Liver (tissue), 9 donors: Measurements from ENCODE around the gene CRYGA. TPM values are rescaled to one million over a fixed set of nuclear protein-coding genes. Genes with fewer than 3 reads are reported as not detected.

ENCODE experiments used
- DNase-seq: peaks from one replicate; pipeline ENCODE4 v3.0.0-alpha.2; 2017; ENCODE audit warnings: low spot score
- H3K27ac ChIP-seq, 2 donors: one replicate each; pipeline ENCODE4 v1.7.0; 2013; ENCODE audit warnings: inconsistent platforms in 2 of 2, low read length in 2 of 2, control low read depth in 1 of 2, low read depth in 1 of 2, mild to moderate bottlenecking in 1 of 2
- H3K27me3 ChIP-seq, 4 donors: one replicate each; pipeline versions ENCODE4 v1.6.1 to v1.7.0; 2013; ENCODE audit warnings: low read length in 3 of 4, inconsistent platforms in 1 of 4, mild to moderate bottlenecking in 1 of 4, moderate library complexity in 1 of 4; ENCODE audit not compliant: control insufficient read depth in 4 of 4, insufficient read depth in 4 of 4
- H3K36me3 ChIP-seq, 4 donors: one replicate each; pipeline versions ENCODE4 v1.6.1 to v1.7.0; 2013; ENCODE audit warnings: low read length in 3 of 4, mild to moderate bottlenecking in 3 of 4, low read depth in 1 of 4, moderate library complexity in 1 of 4; ENCODE audit not compliant: control insufficient read depth in 4 of 4, insufficient read depth in 3 of 4
- H3K4me1 ChIP-seq, 4 donors: one replicate each; pipeline versions ENCODE4 v1.6.1 to v1.7.0; 2013; ENCODE audit warnings: low read length in 3 of 4, mild to moderate bottlenecking in 3 of 4, moderate library complexity in 1 of 4; ENCODE audit not compliant: control insufficient read depth in 4 of 4, insufficient read depth in 4 of 4
- H3K4me3 ChIP-seq, 3 donors: one replicate each; pipeline versions ENCODE4 v1.6.1 to v1.7.0; 2013; ENCODE audit warnings: low read length in 3 of 3, control low read depth in 1 of 3, low read depth in 1 of 3, mild to moderate bottlenecking in 1 of 3
- H3K9ac ChIP-seq, 2 donors: one replicate each; pipeline ENCODE4 v1.7.0; 2013; ENCODE audit warnings: low read length in 2 of 2, mild to moderate bottlenecking in 2 of 2, moderate library complexity in 2 of 2, control low read depth in 1 of 2, low read depth in 1 of 2
- H3K9me3 ChIP-seq, 4 donors: one replicate each; pipeline versions ENCODE4 v1.6.1 to v1.7.0; 2013; ENCODE audit warnings: low read length in 3 of 4; ENCODE audit not compliant: control insufficient read depth in 4 of 4
- ATF3 ChIP-seq: IDR thresholded peaks from 2 replicates; pipeline ENCODE4 v1.6.1; 2016; ENCODE audit warnings: antibody characterized with exemption
- CTCF ChIP-seq: fragments of 150-350 bp; IDR thresholded peaks from 2 replicates; pipeline ENCODE4 v1.5.1; 2017; ENCODE audit warnings: improper control_type of control experiment, low read depth, low read length; ENCODE audit not compliant: missing input control
- EGR1 ChIP-seq, 2 donors: IDR thresholded peaks; 2 replicates each; pipeline ENCODE4 v1.6.1; 2016 to 2018; ENCODE audit warnings: antibody characterized with exemption in 2 of 2, low read depth in 2 of 2
- FOXA2 ChIP-seq: IDR thresholded peaks from 2 replicates; pipeline ENCODE4 v1.6.1; 2016; ENCODE audit warnings: antibody characterized with exemption
- HNF4A ChIP-seq, 2 donors: conservative IDR thresholded peaks; 2 replicates each; pipeline ENCODE4 v1.6.1; 2016; ENCODE audit warnings: antibody characterized with exemption in 2 of 2, mild to moderate bottlenecking in 2 of 2
- JUND ChIP-seq, 2 donors: IDR thresholded peaks; 2 replicates each; pipeline ENCODE4 v1.6.1; 2016; ENCODE audit warnings: antibody characterized with exemption in 2 of 2
- NR2F2 ChIP-seq: IDR thresholded peaks from 2 replicates; pipeline ENCODE4 v1.6.1; 2016; ENCODE audit warnings: antibody characterized with exemption
- RXRA ChIP-seq, 2 donors: IDR thresholded peaks; 2 replicates each; pipeline ENCODE4 v1.6.1; 2017 to 2018; ENCODE audit warnings: antibody characterized with exemption in 2 of 2, mild to moderate bottlenecking in 1 of 2
- SP1 ChIP-seq: IDR thresholded peaks from 2 replicates; pipeline ENCODE4 v1.6.1; 2018; ENCODE audit warnings: antibody characterized with exemption, mild to moderate bottlenecking
- TAF1 ChIP-seq: conservative IDR thresholded peaks from 2 replicates; pipeline ENCODE4 v1.6.1; 2016; ENCODE audit warnings: antibody characterized with exemption, mild to moderate bottlenecking
- YY1 ChIP-seq: IDR thresholded peaks from 2 replicates; pipeline ENCODE4 v1.6.1; 2016; ENCODE audit warnings: antibody characterized with exemption, mild to moderate bottlenecking
- WGBS: extraction: QIAGEN DNeasy Blood & Tissue Kit; methylation state at CpG from one replicate; pipeline ENCODE4 v1.1.7; 2013; 5-methylcytosine and 5-hydroxymethylcytosine counted together
- polyA plus RNA-seq, 2 donors: library from polyadenylated mRNA; stranded (reverse) in 1 of 2; unstranded in 1 of 2; fragments of 200-250 nt in 1 of 2; fragments of >200 nt in 1 of 2; fragmentation: Nextera tagmentation in 1 of 2; extraction: Ambion mirVana in 1 of 2; gene quantifications; one replicate each; pipeline versions ENCODE4 v1.2.1 to v1.2.3, GENCODE V29; 2013 to 2015
- total RNA-seq, 2 donors: library from RNA; depleted of rRNA; stranded (reverse); fragments of >200 nt; gene quantifications; one replicate each; pipeline ENCODE4 v1.2.3, GENCODE V29; 2014
- TF ChIP-seq, protein P1 (sequence below): IDR thresholded peaks from 2 replicates; pipeline ENCODE4 v1.6.1; 2016; ENCODE audit warnings: antibody characterized with exemption
- TF ChIP-seq, protein P2 (sequence below): IDR thresholded peaks from 2 replicates; pipeline ENCODE4 v1.6.1; 2016; ENCODE audit warnings: antibody characterized with exemption
- donor health status: healthy.
- donor health status: healthy.
- donor health status: healthy.
- donor health status: healthy.
- donor health status: healthy.

Gene CRYGA
- total and polyA plus RNA-seq, 4 donors: not detected

DNA sequence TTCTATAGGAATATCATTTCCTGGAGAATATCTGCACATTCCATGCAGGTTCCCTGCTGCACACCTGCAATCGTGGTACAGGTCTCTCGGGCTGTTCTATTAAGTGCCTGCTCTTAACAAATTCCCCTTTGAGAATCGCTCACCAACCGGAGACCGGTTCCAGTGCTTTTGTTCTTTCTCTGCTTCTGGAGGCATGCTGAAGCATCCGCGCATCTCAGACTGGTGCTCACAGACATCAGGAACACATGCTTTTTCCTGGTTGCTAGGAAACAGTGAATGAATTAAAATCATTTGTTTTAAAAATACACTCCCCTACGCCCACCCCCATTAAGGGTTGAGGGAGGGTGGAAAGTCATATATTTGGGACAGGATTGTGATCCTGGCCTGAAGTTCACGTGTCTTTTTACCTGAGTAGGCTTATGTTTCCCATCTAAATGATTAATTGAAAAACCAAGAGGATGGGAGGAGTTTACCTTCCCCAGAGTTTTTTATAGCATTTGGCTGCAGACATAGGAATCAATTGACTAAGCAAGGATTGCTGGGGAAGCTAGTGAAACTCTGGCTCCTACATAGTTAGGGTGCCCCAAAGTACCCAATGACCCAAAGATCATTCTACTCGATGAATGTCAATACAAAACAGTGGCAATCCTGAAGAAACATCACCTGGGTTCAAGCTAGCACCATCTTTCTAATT lies 26.6 kb upstream of the CRYGA start, which contains the start of gene C2orf80:
Gene C2orf80, minus strand, starts transcription at position 221 of the 694 bp plus-strand sequence. CDS start 3,044 bp downstream, outside the sequence.
- no peak for DNase-seq
- TF ChIP-seq FOXA2 (no peak), HNF4A (conservative IDR thresholded peaks at IDR 0.05) (no peak), JUND (IDR thresholded peaks at IDR 0.05) (no peak), RXRA (IDR thresholded peaks at IDR 0.05) (no peak), CTCF (no peak), ATF3 (no peak), TAF1 (no peak), SP1 (no peak), EGR1 (IDR thresholded peaks at IDR 0.05; ENCODE audit: low read depth in 2 of 2) (no peak)
- TF ChIP-seq, protein P1, sequence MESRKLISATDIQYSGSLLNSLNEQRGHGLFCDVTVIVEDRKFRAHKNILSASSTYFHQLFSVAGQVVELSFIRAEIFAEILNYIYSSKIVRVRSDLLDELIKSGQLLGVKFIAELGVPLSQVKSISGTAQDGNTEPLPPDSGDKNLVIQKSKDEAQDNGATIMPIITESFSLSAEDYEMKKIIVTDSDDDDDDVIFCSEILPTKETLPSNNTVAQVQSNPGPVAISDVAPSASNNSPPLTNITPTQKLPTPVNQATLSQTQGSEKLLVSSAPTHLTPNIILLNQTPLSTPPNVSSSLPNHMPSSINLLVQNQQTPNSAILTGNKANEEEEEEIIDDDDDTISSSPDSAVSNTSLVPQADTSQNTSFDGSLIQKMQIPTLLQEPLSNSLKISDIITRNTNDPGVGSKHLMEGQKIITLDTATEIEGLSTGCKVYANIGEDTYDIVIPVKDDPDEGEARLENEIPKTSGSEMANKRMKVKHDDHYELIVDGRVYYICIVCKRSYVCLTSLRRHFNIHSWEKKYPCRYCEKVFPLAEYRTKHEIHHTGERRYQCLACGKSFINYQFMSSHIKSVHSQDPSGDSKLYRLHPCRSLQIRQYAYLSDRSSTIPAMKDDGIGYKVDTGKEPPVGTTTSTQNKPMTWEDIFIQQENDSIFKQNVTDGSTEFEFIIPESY: no peak
- no peaks in the 10 kb centered on the region for H3K4me1 ChIP-seq
- H3K9ac ChIP-seq: no peak within 1 kb of the TSS
- H3K27ac ChIP-seq: no peak within 1 kb of the TSS
- 89% methylated on average over 10 of the region's 10 CpGs for WGBS
- H3K9me3 ChIP-seq: no peaks in the 10 kb centered on the region
- no peaks in the 10 kb centered on the region for H3K27me3 ChIP-seq
- H3K4me3 ChIP-seq: no peak within 1 kb of the TSS
- no peaks in the 10 kb centered on the region for H3K36me3 ChIP-seq

DNA sequence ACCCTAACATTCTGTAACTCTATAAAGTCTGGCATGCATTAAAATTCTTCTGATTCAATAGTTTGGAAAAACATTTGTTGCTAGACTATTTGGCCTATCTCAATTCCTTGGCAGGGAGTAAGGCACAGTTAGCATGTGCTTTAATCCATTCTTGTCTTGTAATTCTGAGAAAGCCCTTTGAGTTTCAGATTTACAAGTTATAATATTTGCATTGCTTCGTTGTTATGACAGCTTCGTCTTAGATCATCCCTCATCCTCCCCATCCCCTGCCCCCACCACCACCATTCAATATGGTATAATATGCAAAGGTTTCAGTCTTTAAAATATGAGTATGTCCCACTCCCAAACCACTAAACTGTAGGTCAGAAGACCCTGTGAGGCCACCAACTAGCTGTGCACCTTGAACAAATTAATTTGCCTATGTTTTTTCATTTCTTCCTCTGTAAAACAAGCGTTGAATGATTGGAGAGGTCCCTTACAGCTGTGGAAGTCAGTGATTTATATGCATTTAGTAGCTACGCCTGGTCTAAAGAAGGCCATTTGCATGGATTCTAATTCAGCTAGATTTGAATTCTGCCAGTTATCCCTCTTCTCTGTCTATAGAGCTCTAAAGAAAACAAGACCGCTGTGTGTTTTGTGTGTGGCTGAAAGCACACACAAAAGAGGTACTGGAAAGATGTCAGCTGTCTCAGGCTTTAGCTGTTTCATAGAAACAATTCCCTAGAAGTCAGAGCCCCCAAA lies 25.9 kb upstream of the CRYGA start:
- H3K9me3 ChIP-seq: no peaks in the 10 kb centered on the region
- H3K36me3 ChIP-seq: no peaks in the 10 kb centered on the region
- no peak for TF ChIP-seq TAF1
- no peak for TF ChIP-seq NR2F2
- TF ChIP-seq, protein P2, sequence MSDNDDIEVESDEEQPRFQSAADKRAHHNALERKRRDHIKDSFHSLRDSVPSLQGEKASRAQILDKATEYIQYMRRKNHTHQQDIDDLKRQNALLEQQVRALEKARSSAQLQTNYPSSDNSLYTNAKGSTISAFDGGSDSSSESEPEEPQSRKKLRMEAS: no peak
- TF ChIP-seq SP1: no peak
- no peak for TF ChIP-seq YY1
- no peak for TF ChIP-seq CTCF
- TF ChIP-seq HNF4A (conservative IDR thresholded peaks at IDR 0.05): no peak
- no peak for TF ChIP-seq EGR1 (IDR thresholded peaks at IDR 0.05; ENCODE audit: low read depth in 2 of 2)
- DNase-seq: no peak
- no peak overlapping the region for H3K27ac ChIP-seq
- no peak overlapping the region for H3K4me3 ChIP-seq
- no peaks in the 10 kb centered on the region for H3K27me3 ChIP-seq
- WGBS: 94% methylated on average over 5 of the region's 5 CpGs
- peaks cover 0 to 1% (median under 1%) of the 10 kb centered on the region in 4 donors for H3K4me1 ChIP-seq
- no peak overlapping the region for H3K9ac ChIP-seq
